Lower lobe of right lung (tissue), 2 donors: Measurements from ENCODE around the gene PSMD11. TPM values are rescaled to one million over a fixed set of nuclear protein-coding genes. Genes with fewer than 3 reads are reported as not detected.
A peak's percentile ranks its signal among the peaks of the same experiment; 100 is the strongest.

ENCODE experiments used
- ATAC-seq, 2 donors: fragments of 200-7000 bp; cut with Tn5 transposase; one replicate each; pipeline ENCODE4 v1.9.1; 2020 to 2022; ENCODE audit warnings: mild to moderate bottlenecking in 2 of 2, moderate library complexity in 2 of 2
- DNase-seq: peaks from one replicate; pipeline ENCODE4 v3.0.0-alpha.2; 2020
- H3K27ac ChIP-seq: fragments of 200-600 bp; one replicate; pipeline ENCODE4 v1.8.0; 2022
- H3K27me3 ChIP-seq: fragments of 200-600 bp; one replicate; pipeline ENCODE4 v1.8.0; 2022; ENCODE audit warnings: low read depth
- H3K36me3 ChIP-seq: fragments of 200-600 bp; one replicate; pipeline ENCODE4 v1.8.0; 2022; ENCODE audit warnings: mild to moderate bottlenecking
- H3K4me1 ChIP-seq: fragments of 200-600 bp; one replicate; pipeline ENCODE4 v1.8.0; 2022
- H3K4me3 ChIP-seq: fragments of 200-600 bp; one replicate; pipeline ENCODE4 v1.8.0; 2022; ENCODE audit warnings: mild to moderate bottlenecking
- H3K9me3 ChIP-seq: fragments of 200-600 bp; one replicate; pipeline ENCODE4 v1.8.0; 2022
- intact Hi-C: fragments of 100-400 bp; cut with DNase I; formaldehyde crosslinking; loops from one replicate; pipeline ENCODE4 v1.11.0; 2022
- total RNA-seq: library from RNA; stranded (reverse); fragmentation: NEBNext Ultra II Directional; extraction: Animal tissue kit (Norgen Biotek cat#: 25700); gene quantifications from one replicate; pipeline ENCODE4 v1.2.1, GENCODE V29; 2021
- TF ChIP-seq, protein P1 (sequence below): fragments of 200-600 bp; IDR thresholded peaks from one replicate; pipeline ENCODE4 v1.8.0; 2022; ENCODE audit warnings: antibody characterized with exemption, mild to moderate bottlenecking
- donor health status: DM: no; HTN: yes; CAD: no; lungs with severe emphysema.

Gene PSMD11
- total RNA-seq, 1 donor from 2014 or later, result 57.2 TPM

DNA sequence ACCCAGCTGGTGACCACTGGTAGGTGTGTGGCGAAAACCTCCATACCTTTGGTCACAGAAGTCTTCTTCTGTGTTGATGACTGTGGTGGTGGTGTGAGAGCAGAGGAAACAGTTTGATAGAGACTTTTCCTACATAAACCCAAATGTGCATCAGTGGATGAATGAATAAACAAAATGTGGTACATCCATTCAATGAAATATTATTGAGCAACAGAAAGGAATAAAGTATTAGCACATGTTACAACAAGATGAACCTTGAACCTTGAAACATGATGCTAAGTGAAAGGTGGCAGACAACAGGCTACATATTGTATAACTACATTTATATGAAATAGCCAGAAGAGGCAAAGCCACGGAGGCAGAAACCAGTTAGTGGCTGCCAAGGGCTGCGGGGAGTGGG lies 57.7 kb downstream of the PSMD11 start:
- no peaks in the 10 kb centered on the region for H3K36me3 ChIP-seq
- H3K4me1 ChIP-seq, result peaks cover 26% of the 10 kb centered on the region
- no peaks in the 10 kb centered on the region for H3K27me3 ChIP-seq
- TF ChIP-seq, protein P1, sequence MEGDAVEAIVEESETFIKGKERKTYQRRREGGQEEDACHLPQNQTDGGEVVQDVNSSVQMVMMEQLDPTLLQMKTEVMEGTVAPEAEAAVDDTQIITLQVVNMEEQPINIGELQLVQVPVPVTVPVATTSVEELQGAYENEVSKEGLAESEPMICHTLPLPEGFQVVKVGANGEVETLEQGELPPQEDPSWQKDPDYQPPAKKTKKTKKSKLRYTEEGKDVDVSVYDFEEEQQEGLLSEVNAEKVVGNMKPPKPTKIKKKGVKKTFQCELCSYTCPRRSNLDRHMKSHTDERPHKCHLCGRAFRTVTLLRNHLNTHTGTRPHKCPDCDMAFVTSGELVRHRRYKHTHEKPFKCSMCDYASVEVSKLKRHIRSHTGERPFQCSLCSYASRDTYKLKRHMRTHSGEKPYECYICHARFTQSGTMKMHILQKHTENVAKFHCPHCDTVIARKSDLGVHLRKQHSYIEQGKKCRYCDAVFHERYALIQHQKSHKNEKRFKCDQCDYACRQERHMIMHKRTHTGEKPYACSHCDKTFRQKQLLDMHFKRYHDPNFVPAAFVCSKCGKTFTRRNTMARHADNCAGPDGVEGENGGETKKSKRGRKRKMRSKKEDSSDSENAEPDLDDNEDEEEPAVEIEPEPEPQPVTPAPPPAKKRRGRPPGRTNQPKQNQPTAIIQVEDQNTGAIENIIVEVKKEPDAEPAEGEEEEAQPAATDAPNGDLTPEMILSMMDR, result no peak
- intact Hi-C loops, result no loop called here
- ATAC-seq (no peak), DNase-seq (no peak)
- no peak overlapping the region for H3K4me3 ChIP-seq
- no peak overlapping the region for H3K27ac ChIP-seq
- H3K9me3 ChIP-seq, result no peaks in the 10 kb centered on the region

DNA sequence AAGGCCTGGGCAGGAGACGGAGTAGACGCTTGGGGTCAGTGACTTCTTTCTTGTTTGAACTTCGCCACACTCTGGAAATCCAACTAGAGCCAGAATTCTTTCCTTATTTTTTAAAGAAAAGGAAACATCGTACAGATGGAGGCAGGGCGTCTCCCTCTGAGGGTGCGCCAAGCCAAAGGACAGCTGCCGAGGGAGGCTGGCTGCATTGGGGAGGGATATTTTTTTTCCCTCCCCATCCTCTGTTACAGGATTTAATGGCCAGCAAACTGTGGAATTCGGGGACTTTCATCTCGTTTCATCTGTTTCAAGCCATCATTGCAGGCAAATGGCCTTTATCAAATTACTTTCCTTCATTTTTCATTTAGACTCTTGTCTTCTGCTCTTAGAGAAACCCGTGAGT lies 58.4 kb downstream of the PSMD11 start:
- intact Hi-C loops, result no loop called here
- ATAC-seq, result no peak
- TF ChIP-seq, protein P1, result no peak

DNA sequence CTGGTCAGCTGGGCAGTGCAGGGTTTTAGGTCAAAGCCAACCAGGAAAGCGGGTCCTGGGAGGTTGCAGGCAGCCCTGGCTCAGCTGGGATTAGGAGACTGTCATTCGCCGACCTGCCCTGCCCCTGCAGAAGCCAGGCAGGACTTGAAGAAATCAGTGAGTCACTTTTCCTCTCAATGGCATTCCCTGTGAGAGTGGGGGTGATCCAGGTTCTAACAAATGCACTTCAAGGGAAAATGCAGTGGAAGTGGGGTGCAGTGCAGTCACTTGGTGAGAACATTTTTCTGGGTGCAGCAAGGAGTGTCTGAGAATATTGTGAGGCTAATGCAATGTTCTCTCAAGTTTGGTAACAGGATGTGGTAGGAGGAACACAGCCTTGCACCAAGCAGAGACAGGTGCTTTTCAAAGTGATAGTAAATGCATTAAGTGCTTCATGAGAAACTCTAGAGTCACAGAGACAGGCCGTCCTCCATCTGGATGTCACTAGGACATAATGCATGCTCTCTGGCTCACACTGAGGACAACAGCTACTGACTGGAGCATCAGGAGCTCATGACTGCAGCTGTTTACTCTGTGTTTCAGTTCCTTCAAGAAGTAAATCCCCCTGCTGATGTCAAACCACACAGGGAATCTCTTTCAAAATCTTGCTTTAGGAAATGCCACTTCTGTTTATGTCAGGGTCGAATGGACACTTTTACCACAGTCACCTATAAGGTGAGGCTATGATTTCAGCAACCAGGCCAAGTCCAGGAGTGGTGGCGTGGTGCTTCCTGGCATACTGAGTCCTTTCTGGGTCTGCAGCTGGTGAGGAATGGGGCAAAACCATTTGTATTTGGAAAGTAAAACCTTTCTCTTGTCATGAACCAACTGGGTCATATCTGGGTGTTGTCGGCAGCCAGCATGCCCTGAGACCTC lies 59.2 kb downstream of the PSMD11 start:
- H3K4me3 ChIP-seq, result no peak overlapping the region
- no peaks in the 10 kb centered on the region for H3K27me3 ChIP-seq
- no peaks in the 10 kb centered on the region for H3K36me3 ChIP-seq
- intact Hi-C loops, result no loop called here
- H3K9me3 ChIP-seq, result no peaks in the 10 kb centered on the region
- peaks cover 26% of the 10 kb centered on the region for H3K4me1 ChIP-seq
- TF ChIP-seq, protein P1, result no peak
- ATAC-seq (peak; percentile 71 to 72), DNase-seq (no peak)
- peak overlapping the region; percentile 75 for H3K27ac ChIP-seq

More for the DNA sequence above, 58.4 kb downstream of the PSMD11 start:
- Histone ChIP-seq H3K27me3 (no peaks in the 10 kb centered on the region), H3K4me3 (no peak overlapping the region), H3K36me3 (no peaks in the 10 kb centered on the region), H3K9me3 (no peaks in the 10 kb centered on the region), H3K27ac (peak overlapping the region; percentile 75), H3K4me1 (peaks cover 26% of the 10 kb centered on the region)
- no peak for DNase-seq

DNA sequence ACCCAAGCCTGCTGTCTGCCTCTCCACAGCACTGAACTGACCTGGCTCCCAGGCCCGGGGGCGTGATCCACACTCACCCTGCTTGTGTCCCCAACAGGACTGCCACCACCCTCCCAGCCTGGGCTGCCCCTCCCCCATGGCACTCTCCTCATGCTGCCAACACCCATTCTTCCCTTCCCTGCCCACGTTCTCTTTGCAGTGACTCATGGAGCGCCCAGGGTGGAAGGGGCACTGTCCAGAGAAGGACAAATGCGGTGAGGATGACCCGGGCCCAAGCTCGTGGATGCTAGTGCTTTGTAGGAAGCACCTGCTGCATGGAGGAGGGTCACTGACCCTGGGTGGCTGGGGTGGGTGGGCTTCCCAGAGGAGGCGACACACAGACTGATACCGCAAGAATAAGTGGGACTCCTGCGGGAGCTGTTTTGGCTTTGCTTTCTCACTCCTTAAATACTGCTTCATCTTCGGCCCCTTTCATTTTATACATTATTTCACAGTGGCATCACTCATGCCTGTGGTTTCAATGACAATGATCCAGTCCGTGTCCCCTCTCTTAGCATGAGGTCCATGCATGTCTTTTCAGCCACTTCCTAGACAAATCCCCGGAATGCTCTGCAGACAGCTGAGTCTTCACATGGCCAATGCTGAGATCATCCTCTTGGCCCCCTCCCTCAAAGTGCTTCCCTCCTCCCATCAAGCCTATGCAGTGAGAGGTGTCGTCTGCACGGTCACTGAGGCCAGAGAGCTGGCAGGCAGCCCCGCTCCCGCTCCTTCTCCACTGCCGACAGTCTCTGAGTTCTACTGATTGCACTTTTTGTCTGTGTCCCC lies 60.1 kb downstream of the PSMD11 start:
- Histone ChIP-seq H3K9me3 (no peaks in the 10 kb centered on the region), H3K4me1 (peaks cover 26% of the 10 kb centered on the region), H3K4me3 (no peak overlapping the region), H3K36me3 (no peaks in the 10 kb centered on the region), H3K27ac (peak overlapping the region; percentile 71), H3K27me3 (no peaks in the 10 kb centered on the region)
- intact Hi-C loops, result no loop called here
- ATAC-seq, result peak; percentile 27 to 46
- TF ChIP-seq, protein P1, result no peak
- peak; percentile 55 for DNase-seq

DNA sequence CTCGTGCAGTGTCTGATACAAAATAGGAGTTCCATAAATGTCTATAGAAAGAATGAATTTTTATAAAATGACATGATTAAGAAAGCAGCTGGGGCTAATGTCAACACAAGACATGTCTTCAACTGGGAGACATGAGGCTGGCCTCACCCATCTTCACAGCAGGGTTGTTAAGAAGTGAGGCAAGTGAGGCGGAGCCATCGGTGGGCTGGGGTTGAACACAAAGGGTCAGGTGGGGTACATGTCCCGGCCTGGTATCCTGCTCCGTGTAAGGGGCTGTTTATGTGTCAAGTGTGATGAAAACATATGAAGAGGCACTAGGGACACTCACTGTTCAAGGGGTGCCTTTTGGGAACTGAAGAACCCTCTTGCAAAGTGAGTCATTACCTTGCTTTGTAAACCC lies 64.6 kb downstream of the PSMD11 start:
- H3K27me3 ChIP-seq, result no peaks in the 10 kb centered on the region
- H3K4me1 ChIP-seq, result peaks cover 10% of the 10 kb centered on the region
- DNase-seq (no peak), ATAC-seq (no peak)
- intact Hi-C loops, result no loop called here
- TF ChIP-seq, protein P1, result no peak
- H3K4me3 ChIP-seq, result no peak overlapping the region
- no peak overlapping the region for H3K27ac ChIP-seq
- no peaks in the 10 kb centered on the region for H3K9me3 ChIP-seq
- H3K36me3 ChIP-seq, result peaks cover 3% of the 10 kb centered on the region
